NCI-H1417 (cell line): Measurements from ENCODE around the gene CIDEB.

ENCODE experiments used
- DNase-seq, 3 experiments: peaks; one replicate each; lab custom pipeline; 2025; lab: John Stamatoyannopoulos, UW

The CIDEB gene

GRCh38 chr14:24332268-24332993, 24.7 kb upstream of the CIDEB start:
- DNase-seq, result peak; percentile 86 to 92 (median 89)

- peak in 2 of 3 experiments; percentile 42 to 81 for DNase-seq
Observed at GRCh38 chr14:24331731-24332267, 24.0 kb upstream of the CIDEB start.

GRCh38 chr14:24330973-24331674, 23.3 kb upstream of the CIDEB start:
- no peak for DNase-seq

GRCh38 chr14:24329736-24330135, 22.0 kb upstream of the CIDEB start:
- DNase-seq, result no peak

- no peak for DNase-seq
Observed at GRCh38 chr14:24329073-24329663, 21.4 kb upstream of the CIDEB start.

- peak in 1 of 3 experiments; percentile 50 for DNase-seq
Observed at GRCh38 chr14:24327914-24328313, 20.1 kb upstream of the CIDEB start.

GRCh38 chr14:24327303-24327702, 19.5 kb upstream of the CIDEB start:
- no peak for DNase-seq

GRCh38 chr14:24325963-24326362, 18.2 kb upstream of the CIDEB start:
- DNase-seq, result no peak

GRCh38 chr14:24325041-24325530, 17.3 kb upstream of the CIDEB start:
- DNase-seq, result no peak

- no peak for DNase-seq
Observed at GRCh38 chr14:24324024-24324423, 16.2 kb upstream of the CIDEB start.

- no peak for DNase-seq
Observed at GRCh38 chr14:24323341-24323740, 15.6 kb upstream of the CIDEB start.

- DNase-seq, result no peak
Observed at GRCh38 chr14:24322672-24323071, 14.9 kb upstream of the CIDEB start.

- no peak for DNase-seq
Observed at GRCh38 chr14:24321212-24321975, 13.6 kb upstream of the CIDEB start.

- no peak for DNase-seq
Observed at GRCh38 chr14:24317141-24317928, 9.6 kb upstream of the CIDEB start.

- DNase-seq, result no peak
Observed at GRCh38 chr14:24316597-24316950, 8.8 kb upstream of the CIDEB start.

- no peak for DNase-seq
Observed at GRCh38 chr14:24315807-24316596, 8.2 kb upstream of the CIDEB start.

GRCh38 chr14:24315243-24315806, 7.5 kb upstream of the CIDEB start:
- DNase-seq, result no peak

GRCh38 chr14:24314377-24315193, 6.8 kb upstream of the CIDEB start:
- no peak for DNase-seq

- DNase-seq, result no peak
Observed at GRCh38 chr14:24313913-24314312, 6.1 kb upstream of the CIDEB start.
